CD4-positive, alpha-beta T cell (primary cell): ENCODE measurements around the gene KIF5A. TPM values are rescaled to one million over a fixed set of nuclear protein-coding genes. Genes with fewer than 3 reads are reported as not detected.

Source experiments
- ATAC-seq: fragments of 200-7000 bp; cut with Tn5 transposase; one replicate; pipeline ENCODE4 v1.10.0; 2022; ENCODE audit warnings: mild to moderate bottlenecking; ENCODE audit not compliant: poor library complexity
- CTCF ChIA-PET: fragments of 350-600 bp; sonication (Branson Sonifier 250); formaldehyde crosslinking; loops from one replicate; lab custom pipeline; 2021; ENCODE audit warnings: antibody characterized with exemption, inconsistent platforms; lab: Charles Lee
- POLR2A ChIA-PET: fragments of 350-600 bp; sonication (Branson Sonifier 250); formaldehyde crosslinking; loops from one replicate; lab custom pipeline; 2021; ENCODE audit warnings: antibody characterized with exemption, inconsistent platforms; lab: Charles Lee
- DNase-seq, 14 experiments: peaks; one replicate each; pipeline ENCODE4 v3.0.0-alpha.2; 2013 to 2020; ENCODE audit warnings: mixed read lengths in 2 of 14
- H3K27ac ChIP-seq, 2 donors: one replicate each; pipeline versions ENCODE4 v1.5.1 to v1.7.0; 2013; ENCODE audit warnings: low read length in 2 of 2, low read depth in 1 of 2, mild to moderate bottlenecking in 1 of 2
- H3K27me3 ChIP-seq, 2 experiments: 1 replicate in 1 of 2; 2 replicates in 1 of 2; pipeline versions ENCODE4 v1.6.1 to v1.7.0; 2013; ENCODE audit warnings: low read length in 2 of 2, control low read depth in 1 of 2, mild to moderate bottlenecking in 1 of 2, moderate library complexity in 1 of 2; ENCODE audit not compliant: insufficient read depth in 2 of 2, control insufficient read depth in 1 of 2
- H3K36me3 ChIP-seq: one replicate; pipeline ENCODE4 v1.6.1; 2013; ENCODE audit warnings: low read length, control low read depth; ENCODE audit not compliant: insufficient read depth
- H3K4me1 ChIP-seq: one replicate; pipeline ENCODE4 v1.6.1; 2013; ENCODE audit warnings: low read length, control low read depth; ENCODE audit not compliant: insufficient read depth
- H3K4me3 ChIP-seq: one replicate; pipeline ENCODE4 v1.5.1; 2013; ENCODE audit warnings: mild to moderate bottlenecking, low read length, moderate library complexity
- H3K9me3 ChIP-seq, 2 experiments: 1 replicate in 1 of 2; 2 replicates in 1 of 2; pipeline versions ENCODE4 v1.6.1 to v1.7.0; 2013; ENCODE audit warnings: low read length in 2 of 2, mild to moderate bottlenecking in 2 of 2, control low read depth in 1 of 2, moderate library complexity in 1 of 2; ENCODE audit not compliant: control insufficient read depth in 1 of 2, insufficient read depth in 1 of 2
- H3K27ac Mint-ChIP-seq: one replicate; pipeline ENCODE4 v1.8.0; 2020; ENCODE audit warnings: mixed read lengths
- H3K27me3 Mint-ChIP-seq: one replicate; pipeline ENCODE4 v1.8.0; 2021; ENCODE audit warnings: mixed read lengths
- H3K36me3 Mint-ChIP-seq: one replicate; pipeline ENCODE4 v1.8.0; 2021; ENCODE audit warnings: low read depth, mixed read lengths
- H3K4me1 Mint-ChIP-seq: one replicate; pipeline ENCODE4 v1.8.0; 2021; ENCODE audit warnings: low read depth, mixed read lengths
- H3K4me3 Mint-ChIP-seq: one replicate; pipeline ENCODE4 v1.8.0; 2020; ENCODE audit warnings: mild to moderate bottlenecking, mixed read lengths
- H3K9me3 Mint-ChIP-seq: one replicate; pipeline ENCODE4 v1.8.0; 2020; ENCODE audit warnings: mixed read lengths
- intact Hi-C, 2 experiments: fragments of 100-400 bp; cut with DNase I in 1 of 2; cut with micrococcal nuclease in 1 of 2; formaldehyde crosslinking; loops; one replicate each; pipeline versions ENCODE4 v1.15.1 to v1.9.0; 2023 to 2025; cut with DNase I, micrococcal nuclease
- total RNA-seq, 174 experiments: library from RNA in 2 of 174; stranded (reverse) in 2 of 174; gene quantifications; one replicate each; pipeline ENCODE4 v1.2.3 and lab custom pipeline; 2021 to 2026
- TF ChIP-seq, protein P1 (sequence below): fragments of 200-600 bp; IDR thresholded peaks from one replicate; pipeline ENCODE4 v1.8.0; 2022; ENCODE audit warnings: antibody characterized with exemption, mild to moderate bottlenecking

Gene KIF5A
- total RNA-seq, 2 experiments from 2014 or later = 0.39 to 0.47 TPM

DNA sequence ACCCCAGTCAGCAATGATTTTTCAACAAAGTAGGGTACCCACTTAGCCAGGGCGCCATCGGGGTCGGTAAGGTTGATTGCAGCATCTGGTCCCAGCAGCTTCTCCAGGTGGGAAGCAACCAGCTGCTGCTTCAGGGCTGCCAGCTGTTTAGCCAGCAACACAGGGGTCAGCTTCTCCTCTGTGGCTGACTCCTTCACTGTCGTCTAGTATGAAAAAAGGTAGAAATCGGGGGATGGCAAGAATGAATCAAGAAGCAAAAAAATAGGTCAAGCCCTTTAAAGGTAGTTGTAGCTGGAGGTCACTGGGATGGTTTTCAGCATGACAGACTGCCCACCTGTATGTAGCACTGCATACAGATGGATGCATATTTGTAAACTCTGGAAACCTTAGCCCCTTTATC is 15.6 kb upstream of the KIF5A start:
- H3K27me3 ChIP-seq = no peaks in the 10 kb centered on the region
- peaks cover 69% of the 10 kb centered on the region for H3K36me3 ChIP-seq
- H3K27ac ChIP-seq = no peak overlapping the region
- Mint-ChIP-seq H3K27ac (no peak overlapping the region), H3K36me3 (peaks cover 88% of the 10 kb centered on the region), H3K27me3 (no peaks in the 10 kb centered on the region), H3K4me3 (no peak overlapping the region), H3K4me1 (peaks cover 6% of the 10 kb centered on the region), H3K9me3 (no peaks in the 10 kb centered on the region)
- POLR2A ChIA-PET = interaction anchor here (1.1 to 1.2 kb wide), 2 partner anchors 11 to 13 kb away, joined by 3 read pairs; no protein-coding TSS in a partner anchor
- ATAC-seq = no peak
- no peak for DNase-seq
- TF ChIP-seq, protein P1, sequence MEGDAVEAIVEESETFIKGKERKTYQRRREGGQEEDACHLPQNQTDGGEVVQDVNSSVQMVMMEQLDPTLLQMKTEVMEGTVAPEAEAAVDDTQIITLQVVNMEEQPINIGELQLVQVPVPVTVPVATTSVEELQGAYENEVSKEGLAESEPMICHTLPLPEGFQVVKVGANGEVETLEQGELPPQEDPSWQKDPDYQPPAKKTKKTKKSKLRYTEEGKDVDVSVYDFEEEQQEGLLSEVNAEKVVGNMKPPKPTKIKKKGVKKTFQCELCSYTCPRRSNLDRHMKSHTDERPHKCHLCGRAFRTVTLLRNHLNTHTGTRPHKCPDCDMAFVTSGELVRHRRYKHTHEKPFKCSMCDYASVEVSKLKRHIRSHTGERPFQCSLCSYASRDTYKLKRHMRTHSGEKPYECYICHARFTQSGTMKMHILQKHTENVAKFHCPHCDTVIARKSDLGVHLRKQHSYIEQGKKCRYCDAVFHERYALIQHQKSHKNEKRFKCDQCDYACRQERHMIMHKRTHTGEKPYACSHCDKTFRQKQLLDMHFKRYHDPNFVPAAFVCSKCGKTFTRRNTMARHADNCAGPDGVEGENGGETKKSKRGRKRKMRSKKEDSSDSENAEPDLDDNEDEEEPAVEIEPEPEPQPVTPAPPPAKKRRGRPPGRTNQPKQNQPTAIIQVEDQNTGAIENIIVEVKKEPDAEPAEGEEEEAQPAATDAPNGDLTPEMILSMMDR = no peak
- H3K4me3 ChIP-seq = no peak overlapping the region
- no peaks in the 10 kb centered on the region for H3K4me1 ChIP-seq
- H3K9me3 ChIP-seq = no peaks in the 10 kb centered on the region
- CTCF ChIA-PET = no interaction called here
- intact Hi-C loops = no loop called here

- no peak overlapping the region for H3K27ac Mint-ChIP-seq
- H3K27me3 Mint-ChIP-seq = no peaks in the 10 kb centered on the region
- H3K4me1 ChIP-seq = no peaks in the 10 kb centered on the region
- no peak overlapping the region for H3K27ac ChIP-seq
- peaks cover 6% of the 10 kb centered on the region for H3K4me1 Mint-ChIP-seq
- no peaks in the 10 kb centered on the region for H3K9me3 Mint-ChIP-seq
- no peaks in the 10 kb centered on the region for H3K9me3 ChIP-seq
- intact Hi-C loops = no loop called here
- ATAC-seq = no peak
- POLR2A ChIA-PET = interaction anchor here (1.2 kb wide), 1 partner anchor 10 kb away, joined by 3 read pairs; no protein-coding TSS in a partner anchor
- H3K4me3 Mint-ChIP-seq = no peak overlapping the region
- TF ChIP-seq, protein P1 = no peak
- peaks cover 63% of the 10 kb centered on the region for H3K36me3 ChIP-seq
- H3K27me3 ChIP-seq = no peaks in the 10 kb centered on the region
- peaks cover 86% of the 10 kb centered on the region for H3K36me3 Mint-ChIP-seq
- no peak for DNase-seq
- H3K4me3 ChIP-seq = no peak overlapping the region
- CTCF ChIA-PET = no interaction called here
Measured at GRCh38 chr12:57534991-57535543, 14.8 kb upstream of the KIF5A start.

DNA sequence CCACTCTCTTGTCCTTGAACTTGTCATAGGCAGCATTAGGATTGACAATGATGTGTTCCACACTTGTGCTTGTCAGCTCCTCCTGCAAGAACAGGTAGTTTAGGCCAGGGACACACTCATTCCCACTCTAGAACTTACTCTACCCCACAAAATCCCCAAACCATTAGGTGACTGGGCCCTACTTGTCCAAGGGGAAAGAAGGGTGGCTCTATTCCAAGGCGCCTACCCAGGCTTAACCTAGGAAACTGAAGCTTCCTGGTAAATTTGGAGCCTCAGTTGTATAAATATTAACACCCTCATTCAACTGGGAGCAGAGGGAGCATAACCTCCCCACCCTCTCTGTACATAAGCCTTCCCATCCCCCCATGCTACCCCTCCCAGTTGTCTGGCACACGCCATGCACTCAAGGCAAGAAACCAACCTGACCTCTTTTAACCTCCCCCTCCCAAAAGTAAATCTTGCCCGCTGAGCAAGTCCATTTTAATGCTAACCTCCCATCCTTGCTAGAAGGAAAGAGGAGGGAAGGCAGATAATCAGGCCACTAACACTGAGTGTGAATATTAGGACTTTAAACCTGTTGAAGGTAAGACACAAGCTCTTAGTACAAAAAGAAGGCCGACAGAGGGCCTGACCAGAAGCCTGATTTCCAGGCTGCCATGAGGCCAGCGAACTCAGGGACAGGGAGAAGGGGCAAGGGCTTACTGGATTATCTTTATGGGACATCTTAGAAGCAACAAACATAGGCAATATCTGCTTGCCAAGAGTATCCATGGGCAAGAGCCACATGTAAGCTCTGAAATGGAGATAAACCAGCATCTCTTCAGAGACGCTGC is 13.9 kb upstream of the KIF5A start:
- Mint-ChIP-seq H3K27me3 (no peaks in the 10 kb centered on the region), H3K4me1 (peaks cover 6% of the 10 kb centered on the region), H3K36me3 (peaks cover 86% of the 10 kb centered on the region), H3K4me3 (no peak overlapping the region), H3K9me3 (no peaks in the 10 kb centered on the region), H3K27ac (no peak overlapping the region)
- Histone ChIP-seq H3K4me1 (no peaks in the 10 kb centered on the region), H3K27me3 (no peaks in the 10 kb centered on the region), H3K27ac (no peak overlapping the region), H3K36me3 (peaks cover 62% of the 10 kb centered on the region), H3K9me3 (no peaks in the 10 kb centered on the region), H3K4me3 (no peak overlapping the region)
- no peak for ATAC-seq
- no peak for DNase-seq
- TF ChIP-seq, protein P1 = no peak
- intact Hi-C loops = no loop called here
- ChIA-PET POLR2A (interaction anchor here (1.2 kb wide), 1 partner anchor 10 kb away, joined by 3 read pairs; no protein-coding TSS in a partner anchor), CTCF (no interaction called here)
